Hepatocyte (in vitro differentiated cells): ENCODE data around the gene TOR1B. TPM values are rescaled to one million over a fixed set of nuclear protein-coding genes. Genes with fewer than 3 reads are reported as not detected.
A peak's percentile ranks its signal among the peaks of the same experiment; 100 is the strongest.

ENCODE experiments used
- DNase-seq: peaks from one replicate; pipeline ENCODE4 v3.0.0-alpha.2; 2016; ENCODE audit warnings: low spot score
- H2AFZ ChIP-seq: fragments of 200-600 bp; sonication (generic); 2 replicates; pipeline ENCODE4 v1.6.0; 2016; ENCODE audit warnings: antibody characterized with exemption, mild to moderate bottlenecking
- H3K27ac ChIP-seq: fragments of 200-600 bp; sonication (generic); 2 replicates; pipeline ENCODE4 v1.5.1; 2016; ENCODE audit warnings: mild to moderate bottlenecking
- H3K27me3 ChIP-seq: fragments of 200-600 bp; sonication (generic); 2 replicates; pipeline ENCODE4 v1.6.1; 2016
- H3K36me3 ChIP-seq: fragments of 200-600 bp; sonication (generic); replicated peaks from 2 replicates; pipeline ENCODE4 v1.5.1; 2016; ENCODE audit warnings: low read depth; ENCODE audit not compliant: insufficient read depth
- H3K4me1 ChIP-seq: fragments of 200-600 bp; sonication (generic); 2 replicates; pipeline ENCODE4 v1.5.1; 2016; ENCODE audit warnings: mild to moderate bottlenecking, moderate library complexity; ENCODE audit not compliant: insufficient read depth
- H3K4me2 ChIP-seq: fragments of 200-600 bp; sonication (generic); 2 replicates; pipeline ENCODE4 v1.6.0; 2016
- H3K4me3 ChIP-seq: fragments of 200-600 bp; sonication (generic); 2 replicates; pipeline ENCODE4 v1.5.1; 2016; ENCODE audit warnings: mild to moderate bottlenecking
- H3K79me2 ChIP-seq: fragments of 200-600 bp; sonication (generic); 2 replicates; pipeline ENCODE4 v1.6.0; 2017; ENCODE audit warnings: mild to moderate bottlenecking
- H3K9me2 ChIP-seq: fragments of 200-600 bp; sonication (generic); replicated peaks from 2 replicates; pipeline ENCODE4 v1.6.0; 2017; ENCODE audit warnings: mild to moderate bottlenecking; ENCODE audit not compliant: insufficient read depth
- H3K9me3 ChIP-seq: fragments of 200-600 bp; sonication (generic); 2 replicates; pipeline ENCODE4 v1.5.1; 2016; ENCODE audit warnings: low read depth, mild to moderate bottlenecking
- H4K20me1 ChIP-seq: fragments of 200-600 bp; sonication (generic); 2 replicates; pipeline ENCODE4 v1.6.0; 2016; ENCODE audit warnings: mild to moderate bottlenecking; ENCODE audit not compliant: insufficient read depth, poor library complexity, severe bottlenecking
- EZH2 ChIP-seq: fragments of 200-600 bp; sonication (generic); IDR thresholded peaks from 2 replicates; pipeline ENCODE4 v1.6.1; 2016; ENCODE audit warnings: antibody characterized with exemption, mild to moderate bottlenecking, borderline replicate concordance
- EZH2phosphoT487 ChIP-seq: fragments of 200-600 bp; sonication (generic); IDR thresholded peaks from one replicate; pipeline ENCODE4 v1.6.1; 2018; ENCODE audit warnings: antibody characterized with exemption, mild to moderate bottlenecking, low read depth, moderate library complexity; ENCODE audit not compliant: unreplicated experiment, severe bottlenecking
- WGBS: methylation state at CpG from one replicate; pipeline ENCODE4 v1.1.6; 2016; ENCODE audit warnings: low lambda C conversion rate; ENCODE audit errors: missing lambda C conversion rate; 5-methylcytosine and 5-hydroxymethylcytosine counted together
- polyA plus RNA-seq: library from polyadenylated mRNA; unstranded; fragments of >200 nt; fragmentation: Nextera tagmentation; extraction: Ambion mirVana; gene quantifications from 2 replicates; pipeline ENCODE4 v1.2.1, GENCODE V29; 2016
- total RNA-seq: library from RNA; depleted of rRNA; stranded (reverse); fragments of >200 nt; gene quantifications from 2 replicates; pipeline ENCODE4 v1.2.3, GENCODE V29; 2014
- TF ChIP-seq, protein P1 (sequence below): fragments of 200-600 bp; sonication (generic); IDR thresholded peaks from 2 replicates; pipeline ENCODE4 v1.5.1; 2016; ENCODE audit warnings: antibody characterized with exemption, mild to moderate bottlenecking; ENCODE audit not compliant: poor library complexity

TOR1B gene
- total and polyA plus RNA-seq, 2 experiments from 2014 or later: 11.5 to 28.1 TPM

GRCh38 chr9:129778469-129778868 lies 24.5 kb upstream of the TOR1B start:
- Histone ChIP-seq H3K4me3 (no peak overlapping the region), H3K4me2 (no peak overlapping the region), H3K4me1 (peaks cover 15% of the 10 kb centered on the region), H3K9me2 (no peaks in the 10 kb centered on the region), H3K9me3 (no peaks in the 10 kb centered on the region), H4K20me1 (no peaks in the 10 kb centered on the region), H3K27ac (peak overlapping the region; percentile 93), H3K27me3 (no peaks in the 10 kb centered on the region), H3K79me2 (no peaks in the 10 kb centered on the region), H2AFZ (no peak overlapping the region), H3K36me3 (no peaks in the 10 kb centered on the region)
- TF ChIP-seq EZH2phosphoT487 (no peak), EZH2 (no peak)
- TF ChIP-seq, protein P1, sequence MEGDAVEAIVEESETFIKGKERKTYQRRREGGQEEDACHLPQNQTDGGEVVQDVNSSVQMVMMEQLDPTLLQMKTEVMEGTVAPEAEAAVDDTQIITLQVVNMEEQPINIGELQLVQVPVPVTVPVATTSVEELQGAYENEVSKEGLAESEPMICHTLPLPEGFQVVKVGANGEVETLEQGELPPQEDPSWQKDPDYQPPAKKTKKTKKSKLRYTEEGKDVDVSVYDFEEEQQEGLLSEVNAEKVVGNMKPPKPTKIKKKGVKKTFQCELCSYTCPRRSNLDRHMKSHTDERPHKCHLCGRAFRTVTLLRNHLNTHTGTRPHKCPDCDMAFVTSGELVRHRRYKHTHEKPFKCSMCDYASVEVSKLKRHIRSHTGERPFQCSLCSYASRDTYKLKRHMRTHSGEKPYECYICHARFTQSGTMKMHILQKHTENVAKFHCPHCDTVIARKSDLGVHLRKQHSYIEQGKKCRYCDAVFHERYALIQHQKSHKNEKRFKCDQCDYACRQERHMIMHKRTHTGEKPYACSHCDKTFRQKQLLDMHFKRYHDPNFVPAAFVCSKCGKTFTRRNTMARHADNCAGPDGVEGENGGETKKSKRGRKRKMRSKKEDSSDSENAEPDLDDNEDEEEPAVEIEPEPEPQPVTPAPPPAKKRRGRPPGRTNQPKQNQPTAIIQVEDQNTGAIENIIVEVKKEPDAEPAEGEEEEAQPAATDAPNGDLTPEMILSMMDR: no peak
- DNase-seq: no peak
- WGBS: 83% methylated on average over 3 of the region's 3 CpGs

GRCh38 chr9:129779560-129780190 lies 23.3 kb upstream of the TOR1B start:
- H3K79me2 ChIP-seq: no peaks in the 10 kb centered on the region
- 96% methylated on average over 7 of the region's 7 CpGs for WGBS
- no peak for DNase-seq
- H3K27me3 ChIP-seq: no peaks in the 10 kb centered on the region
- H2AFZ ChIP-seq: no peak overlapping the region
- H3K4me1 ChIP-seq: peaks cover 15% of the 10 kb centered on the region
- no peaks in the 10 kb centered on the region for H4K20me1 ChIP-seq
- no peak overlapping the region for H3K4me3 ChIP-seq
- no peaks in the 10 kb centered on the region for H3K36me3 ChIP-seq
- H3K4me2 ChIP-seq: no peak overlapping the region
- no peak overlapping the region for H3K27ac ChIP-seq
- H3K9me2 ChIP-seq: no peaks in the 10 kb centered on the region
- TF ChIP-seq, protein P1: no peak
- TF ChIP-seq EZH2phosphoT487: no peak
- TF ChIP-seq EZH2: no peak
- no peaks in the 10 kb centered on the region for H3K9me3 ChIP-seq

DNA sequence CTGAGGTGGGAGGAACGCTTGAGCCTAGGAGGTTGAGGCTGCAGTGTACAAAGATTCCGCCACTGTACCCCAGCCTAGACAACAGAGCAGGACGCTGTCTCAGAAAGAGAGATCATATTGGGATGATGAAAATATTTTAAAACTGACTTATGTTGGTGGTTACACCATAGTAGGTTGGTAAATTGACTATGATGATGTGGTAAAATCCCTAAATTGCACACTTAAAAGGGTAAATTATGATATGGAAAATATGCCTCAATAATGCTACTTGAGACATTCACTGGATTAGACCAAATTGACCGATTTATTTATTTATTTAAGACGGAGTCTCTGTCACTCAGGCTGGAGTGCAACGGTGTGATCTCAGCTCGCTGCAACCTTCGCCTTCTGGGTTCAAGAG lies 21.9 kb upstream of the TOR1B start:
- no peak for TF ChIP-seq EZH2phosphoT487
- TF ChIP-seq EZH2: no peak
- TF ChIP-seq, protein P1: no peak
- H3K9me3 ChIP-seq: no peaks in the 10 kb centered on the region
- H3K4me2 ChIP-seq: no peak overlapping the region
- no peak overlapping the region for H3K4me3 ChIP-seq
- no peaks in the 10 kb centered on the region for H3K27me3 ChIP-seq
- no peaks in the 10 kb centered on the region for H4K20me1 ChIP-seq
- H3K27ac ChIP-seq: no peak overlapping the region
- no peaks in the 10 kb centered on the region for H3K79me2 ChIP-seq
- H3K36me3 ChIP-seq: no peaks in the 10 kb centered on the region
- DNase-seq: no peak
- no peak overlapping the region for H2AFZ ChIP-seq
- no peaks in the 10 kb centered on the region for H3K9me2 ChIP-seq
- H3K4me1 ChIP-seq: peaks cover 15% of the 10 kb centered on the region
- WGBS: 89% methylated on average over 8 of the region's 8 CpGs
